Pancreas (tissue), 10 donors: ENCODE measurements around the gene FAM234A. TPM values are rescaled to one million over a fixed set of nuclear protein-coding genes. Genes with fewer than 3 reads are reported as not detected.

Experiments used
- ATAC-seq, 4 donors: fragments of 200-7000 bp; cut with Tn5 transposase; one replicate each; pipeline versions ENCODE4 v1.8.0 to v1.9.1; 2020; ENCODE audit warnings: mild to moderate bottlenecking in 4 of 4, moderate library complexity in 4 of 4
- DNase-seq, 6 donors: peaks; one replicate each; pipeline ENCODE4 v3.0.0-alpha.2; 2020
- FAIRE-seq: peaks from 2 replicates; lab custom pipeline; 2012; peaks lifted over from hg19 to GRCh38; lab: Jason Lieb, UNC
- H3K27ac ChIP-seq, 4 donors: fragments of 200-600 bp; sonication (generic); 1 replicate in 3 of 4; 2 replicates in 1 of 4; pipeline versions ENCODE4 v1.5.0 to v1.8.0; 2020
- H3K27me3 ChIP-seq, 4 donors: fragments of 200-600 bp; one replicate each; pipeline ENCODE4 v1.8.0; 2021
- H3K36me3 ChIP-seq, 3 donors: fragments of 200-600 bp; sonication (generic) in 1 of 3; one replicate each; pipeline versions ENCODE4 v1.5.0 to v1.8.0; 2020 to 2021
- H3K4me1 ChIP-seq, 3 donors: fragments of 200-600 bp; one replicate each; pipeline ENCODE4 v1.8.0; 2021
- H3K4me3 ChIP-seq, 4 donors: fragments of 200-600 bp; sonication (generic) in 2 of 4; one replicate each; pipeline versions ENCODE4 v1.5.0 to v1.8.0; 2020 to 2021
- H3K9me3 ChIP-seq, 4 donors: fragments of 200-600 bp; one replicate each; pipeline ENCODE4 v1.8.0; 2021
- CTCF ChIP-seq, 4 donors: fragments of 200-600 bp; sonication (generic) in 3 of 4; IDR thresholded peaks; one replicate each; pipeline versions ENCODE4 v1.5.0 to v1.8.0; 2021; ENCODE audit warnings: antibody characterized with exemption in 4 of 4
- WGBS, 2 donors: extraction: QIAGEN DNeasy Blood & Tissue Kit; methylation state at CpG; one replicate each; pipeline ENCODE4 v1.1.7; 2013; 5-methylcytosine and 5-hydroxymethylcytosine counted together
- intact Hi-C, 3 donors: fragments of 100-400 bp; cut with DNase I; formaldehyde crosslinking; loops; one replicate each; pipeline versions ENCODE4 v1.11.1 to v1.14.2; 2022
- polyA plus RNA-seq, 2 donors: library from polyadenylated mRNA; stranded (reverse); fragments of 200-250 nt; gene quantifications; one replicate each; pipeline ENCODE4 v1.2.3, GENCODE V29; 2013
- total RNA-seq, 6 donors: library from RNA; stranded (reverse); fragmentation: NEBNext Ultra II Directional in 4 of 6; extraction: Animal tissue kit (Norgen Biotek cat#: 25700) in 4 of 6; gene quantifications; one replicate each; pipeline versions ENCODE4 v1.2.1 to v1.2.4, GENCODE V29; 2021 to 2023
- donor health status: healthy with polysubstance abuse.
- donor health status: DM: no; HTN: no; CAD: no; lungs with moderate emphysema.
- donor health status: DM: no; HTN: no; CAD: no.
- donor health status: control.
- donor health status: control.
- donor health status: Bipolar disorder and iron deficiency.
- donor health status: DM: yes; HTN: yes; CAD: no.
- donor health status: DM: no; HTN: no; CAD: no.
- donor health status: DM: no; HTN: no; CAD: no.
- donor health status: DM: yes; HTN: yes; CAD: no.

Gene FAM234A
- total and polyA plus RNA-seq, 8 donors, result 34.2 to 51.2 (median 40.4) TPM

GRCh38 chr16:314351-314750, 79.7 kb downstream of the FAM234A start:
- WGBS, 2 donors, result 93 to 95% methylated on average over 16 of the region's 16 CpGs
- Histone ChIP-seq H3K4me3 (no peak overlapping the region), H3K4me1 (no peaks in the 10 kb centered on the region), H3K27me3 (no peaks in the 10 kb centered on the region), H3K27ac (no peak overlapping the region), H3K9me3 (no peaks in the 10 kb centered on the region), H3K36me3 (peaks cover 0 to 17% (median 0%) of the 10 kb centered on the region in 3 donors)
- FAIRE-seq, result no peak
- ATAC-seq, result no peak
- DNase-seq, result no peak
- intact Hi-C loops, result no loop called here
- TF ChIP-seq CTCF (IDR thresholded peaks at IDR 0.05), result no peak

GRCh38 chr16:314795-315299, 80.2 kb downstream of the FAM234A start:
- H3K9me3 ChIP-seq, result no peaks in the 10 kb centered on the region
- H3K27ac ChIP-seq, result no peak overlapping the region
- no peak for DNase-seq
- H3K27me3 ChIP-seq, result no peaks in the 10 kb centered on the region
- intact Hi-C loops, result no loop called here
- H3K4me1 ChIP-seq, result no peaks in the 10 kb centered on the region
- peaks cover 0 to 12% (median 0%) of the 10 kb centered on the region in 3 donors for H3K36me3 ChIP-seq
- WGBS, 2 donors, result 77% methylated on average over 14 of the region's 14 CpGs
- H3K4me3 ChIP-seq, result no peak overlapping the region
- no peak for TF ChIP-seq CTCF (IDR thresholded peaks at IDR 0.05)
- no peak for FAIRE-seq
- no peak for ATAC-seq

Other genes with a start within 250 kb of the FAM234A start
- gene POLR3K, start 181.2 kb upstream of the FAM234A start, total RNA-seq, result 1 to 10 TPM; 2.8 to 4.7 (median 4.1) TPM
- 1 to 10 TPM; 4.1 to 5.3 TPM for gene POLR3K, start 181.2 kb upstream of the FAM234A start, polyA plus RNA-seq
- gene SNRNP25, start 181.0 kb upstream of the FAM234A start, total RNA-seq, result 1 to 10 TPM; 6.8 to 9.2 (median 7.8) TPM
- gene SNRNP25, start 181.0 kb upstream of the FAM234A start, polyA plus RNA-seq, result 10 to 100 TPM; 17.1 to 17.3 TPM
- 10 to 100 TPM in 5 of 6 donors, 1 to 10 TPM in 1; 7.3 to 24.0 (median 11.2) TPM for gene RHBDF1, start 162.2 kb upstream of the FAM234A start, total RNA-seq
- 10 to 100 TPM; 54.1 to 56.3 TPM for gene RHBDF1, start 162.2 kb upstream of the FAM234A start, polyA plus RNA-seq
- gene MPG, start 156.6 kb upstream of the FAM234A start, total RNA-seq, result 10 to 100 TPM; 19.2 to 28.3 (median 24.4) TPM
- gene MPG, start 156.6 kb upstream of the FAM234A start, polyA plus RNA-seq, result 10 to 100 TPM; 48.4 to 62.5 TPM
- 10 to 100 TPM in 5 of 6 donors, 1 to 10 TPM in 1; 8.6 to 16.4 (median 13.3) TPM for gene NPRL3, start 96.1 kb upstream of the FAM234A start, total RNA-seq
- gene NPRL3, start 96.1 kb upstream of the FAM234A start, polyA plus RNA-seq, result 10 to 100 TPM; 18.9 to 25.2 TPM
- under 1 TPM in 1 of 6 donors, not detected in 5; 0.35 TPM for gene HBZ, start 82.2 kb upstream of the FAM234A start, total RNA-seq
- gene HBZ, start 82.2 kb upstream of the FAM234A start, polyA plus RNA-seq, result not detected
- gene HBM, start 68.8 kb upstream of the FAM234A start, total RNA-seq, result not detected
- not detected for gene HBM, start 68.8 kb upstream of the FAM234A start, polyA plus RNA-seq
- 10 to 100 TPM in 2 of 6 donors, 1 to 10 TPM in 4; 1.1 to 39.5 (median 3.7) TPM for gene HBA2, start 61.9 kb upstream of the FAM234A start, total RNA-seq
- 1 to 10 TPM; 3.7 to 6.1 TPM for gene HBA2, start 61.9 kb upstream of the FAM234A start, polyA plus RNA-seq
- gene HBA1, start 58.1 kb upstream of the FAM234A start, total RNA-seq, result 10 to 100 TPM in 3 of 6 donors, 1 to 10 TPM in 3; 1.9 to 51.7 (median 7.0) TPM
- gene HBA1, start 58.1 kb upstream of the FAM234A start, polyA plus RNA-seq, result 1 to 10 TPM in 1 of 2 donors, under 1 TPM in 1; 0.85 to 4.2 TPM
- under 1 TPM in 1 of 6 donors, not detected in 5; 0.32 TPM for gene HBQ1, start 54.4 kb upstream of the FAM234A start, total RNA-seq
- not detected for gene HBQ1, start 54.4 kb upstream of the FAM234A start, polyA plus RNA-seq
- 10 to 100 TPM; 20.6 to 54.4 (median 31.8) TPM for gene LUC7L, start 5.4 kb upstream of the FAM234A start, total RNA-seq
- gene LUC7L, start 5.4 kb upstream of the FAM234A start, polyA plus RNA-seq, result 100 to 1,000 TPM; 273 to 333 TPM
- gene RGS11, start 41.1 kb downstream of the FAM234A start, total RNA-seq, result 10 to 100 TPM in 1 of 6 donors, 1 to 10 TPM in 5; 4.5 to 14.0 (median 8.0) TPM
- gene RGS11, start 41.1 kb downstream of the FAM234A start, polyA plus RNA-seq, result 10 to 100 TPM; 42.9 to 47.2 TPM
- 10 to 100 TPM in 5 of 6 donors, 1 to 10 TPM in 1; 5.6 to 62.8 (median 50.7) TPM for gene ARHGDIG, start 45.8 kb downstream of the FAM234A start, total RNA-seq
- 100 to 1,000 TPM in 1 of 2 donors, 10 to 100 TPM in 1; 35.6 to 165 TPM for gene ARHGDIG, start 45.8 kb downstream of the FAM234A start, polyA plus RNA-seq
- 1,000 to 10,000 TPM in 3 of 6 donors, 100 to 1,000 TPM in 2, 10 to 100 TPM in 1; 13.0 to 1,352 (median 889) TPM for gene PDIA2, start 48.3 kb downstream of the FAM234A start, total RNA-seq
- gene PDIA2, start 48.3 kb downstream of the FAM234A start, polyA plus RNA-seq, result 1,000 to 10,000 TPM; 1,758 to 3,084 TPM
- gene AXIN1, start 117.9 kb downstream of the FAM234A start, total RNA-seq, result 10 to 100 TPM in 3 of 6 donors, 1 to 10 TPM in 3; 8.0 to 13.6 (median 9.6) TPM
- gene AXIN1, start 117.9 kb downstream of the FAM234A start, polyA plus RNA-seq, result 10 to 100 TPM; 12.3 to 12.8 TPM
- 10 to 100 TPM in 5 of 6 donors, 1 to 10 TPM in 1; 9.2 to 22.0 (median 18.6) TPM for gene MRPL28, start 135.7 kb downstream of the FAM234A start, total RNA-seq
- gene MRPL28, start 135.7 kb downstream of the FAM234A start, polyA plus RNA-seq, result 10 to 100 TPM; 58.1 to 65.4 TPM
- gene PGAP6, start 147.2 kb downstream of the FAM234A start, total RNA-seq, result 10 to 100 TPM; 53.1 to 75.5 (median 58.9) TPM
- gene PGAP6, start 147.2 kb downstream of the FAM234A start, polyA plus RNA-seq, result 10 to 100 TPM; 62.1 to 88.5 TPM
- 10 to 100 TPM; 11.0 to 32.5 (median 20.8) TPM for gene NME4, start 162.4 kb downstream of the FAM234A start, total RNA-seq
- 10 to 100 TPM; 48.4 to 68.6 TPM for gene NME4, start 162.4 kb downstream of the FAM234A start, polyA plus RNA-seq
- gene DECR2, start 167.1 kb downstream of the FAM234A start, total RNA-seq, result 10 to 100 TPM in 5 of 6 donors, 1 to 10 TPM in 1; 9.2 to 21.4 (median 15.6) TPM
- 10 to 100 TPM; 48.8 to 68.0 TPM for gene DECR2, start 167.1 kb downstream of the FAM234A start, polyA plus RNA-seq
- 10 to 100 TPM; 22.0 to 41.3 (median 29.7) TPM for gene RAB11FIP3, start 190.8 kb downstream of the FAM234A start, total RNA-seq
- gene RAB11FIP3, start 190.8 kb downstream of the FAM234A start, polyA plus RNA-seq, result 10 to 100 TPM; 42.4 to 67.4 TPM